ENCODE measurements around the gene PER2. TPM values are rescaled to one million over a fixed set of nuclear protein-coding genes. Genes with fewer than 3 reads are reported as not detected.

PER2 gene
- total and polyA plus RNA-seq, 9 of the 15 experiments (the other 6 are each of a cell fraction or from before 2014, with no cell fraction given) = 1.1 to 10.3 (median 2.9) TPM

- no peak for TF ChIP-seq ZNF707 (CRISPR knock-in tag; conservative IDR thresholded peaks at IDR 0.05)
- TF ChIP-seq ZNF583 (CRISPR knock-in tag; IDR thresholded peaks at IDR 0.05) = no peak
- TF ChIP-seq ZFP36 (IDR thresholded peaks at IDR 0.05; ENCODE audit: low read depth, low read length, partially characterized antibody) = no peak
- no peak for TF ChIP-seq MCM3 (IDR thresholded peaks at IDR 0.05)
- no peak for TF ChIP-seq GATA2 (CRISPR knock-in tag; IDR thresholded peaks at IDR 0.05)
- H3K4me3 ChIP-seq = no peak overlapping the region
- H3K27ac ChIP-seq (ENCODE audit: extremely low read depth, low read depth, low read length) = no peak overlapping the region
- WGBS (ENCODE audit: insufficient coverage, low coverage, missing lambda C conversion rate) = 67% methylated on average over 5 of the region's 9 CpGs
- no peaks in the 10 kb centered on the region for H3K27me3 ChIP-seq (ENCODE audit: control insufficient read depth in 2 of 2, insufficient read depth in 2 of 2, low read length in 2 of 2)
- H3K79me2 ChIP-seq (ENCODE audit: control insufficient read depth, insufficient read depth, low read length) = peaks cover 9% of the 10 kb centered on the region; the same call in 2 of the 3 replicates
- peaks cover 25% of the 10 kb centered on the region; the same call in 1 of the 3 replicates for H3K36me3 ChIP-seq (ENCODE audit: control insufficient read depth, insufficient read depth, low read length)
- ChIA-PET POLR2A (no interaction called here), CTCF (ENCODE audit: low intra/inter-chr PET ratio) (no interaction called here)
- H3K9me3 ChIP-seq (replicated peaks; ENCODE audit: control insufficient read depth, insufficient read depth, low read depth, low read length) = no peaks in the 10 kb centered on the region
- ATAC-seq = no peak
- no peaks in the 10 kb centered on the region for H3K9me1 ChIP-seq (ENCODE audit: control insufficient read depth, insufficient read depth, low read length)
- H3K9ac ChIP-seq (ENCODE audit: insufficient read depth in 1 of 2, low read depth in 2 of 2, low read length in 2 of 2) = no peak overlapping the region; a peak in 1 of 4 replicates
- H3K4me1 ChIP-seq (replicated peaks in 1 of 2; ENCODE audit: control insufficient read depth in 2 of 2, insufficient read depth in 2 of 2, low read length in 2 of 2) = peaks cover 0 to 17% of the 10 kb centered on the region in 2 experiments; a peak in 2 of 5 replicates
- BruUV-seq (replicated peaks) = no TSS peak
- H3K4me2 ChIP-seq (ENCODE audit: insufficient read depth, low read length) = no peak overlapping the region
- no peaks in the 10 kb centered on the region for H4K20me1 ChIP-seq (replicated peaks; ENCODE audit: control insufficient read depth, insufficient read depth, low read length)
- no peak overlapping the region for H2AFZ ChIP-seq (ENCODE audit: low read depth, low read length)
- intact Hi-C loops (cut with micrococcal nuclease) (no loop called here), in situ Hi-C loops (cut with MboI) (no loop called here)
- no peak for DNase-seq (ENCODE audit: extremely low read depth in 1 of 4, low spot score in 3 of 4)
- FAIRE-seq = no peak
Measured at GRCh38 chr2:238278626-238279323, 9.6 kb downstream of the PER2 start.

GRCh38 chr2:238277695-238278094, 10.7 kb downstream of the PER2 start:
- CTCF ChIA-PET (ENCODE audit: low intra/inter-chr PET ratio) = no interaction called here
- H3K4me3 ChIP-seq = no peak overlapping the region
- H3K79me2 ChIP-seq (ENCODE audit: control insufficient read depth, insufficient read depth, low read length) = no peaks in the 10 kb centered on the region; the same call in 2 of the 3 replicates
- TF ChIP-seq RBFOX2 (IDR thresholded peaks at IDR 0.05; ENCODE audit: low read depth, low read length) (no peak), NR3C1 (CRISPR knock-in tag; IDR thresholded peaks at IDR 0.05) (no peak), CTCF (IDR thresholded peaks at IDR 0.05 in 2 of 3, conservative IDR thresholded peaks at IDR 0.05 in 1 of 3; ENCODE audit: insufficient read depth in 2 of 3, low read depth in 1 of 3, low read length in 3 of 3) (peak in 1 of 3 experiments; percentile 19; a peak in 1 of 6 replicates), U2AF2 (optimal IDR thresholded peaks at IDR 0.05; ENCODE audit: low read depth, low read length) (no peak), HDAC8 (tag; IDR thresholded peaks at IDR 0.05) (no peak), BHLHE40 (IDR thresholded peaks at IDR 0.05; ENCODE audit: low read length) (no peak)
- H3K4me2 ChIP-seq (ENCODE audit: insufficient read depth, low read length) = no peak overlapping the region
- H3K36me3 ChIP-seq (ENCODE audit: control insufficient read depth, insufficient read depth, low read length) = peaks cover 31% of the 10 kb centered on the region; the same call in 1 of the 3 replicates
- ATAC-seq (no peak), FAIRE-seq (no peak), DNase-seq (ENCODE audit: extremely low read depth in 1 of 4, low spot score in 3 of 4) (no peak)
- in situ Hi-C loops (cut with MboI) = no loop called here
- POLR2A ChIA-PET = interaction anchor here (0.7 kb wide), 1 partner anchor 298 kb away, joined by 3 read pairs; no protein-coding TSS in a partner anchor
- no peaks in the 10 kb centered on the region for H4K20me1 ChIP-seq (replicated peaks; ENCODE audit: control insufficient read depth, insufficient read depth, low read length)
- BruUV-seq (replicated peaks) = no TSS peak
- H3K9ac ChIP-seq (ENCODE audit: insufficient read depth in 1 of 2, low read depth in 2 of 2, low read length in 2 of 2) = no peak overlapping the region; a peak in 1 of 4 replicates
- no peak overlapping the region for H3K27ac ChIP-seq (ENCODE audit: extremely low read depth, low read depth, low read length)
- 90% methylated on average over 4 of the region's 15 CpGs for WGBS (ENCODE audit: insufficient coverage, low coverage, missing lambda C conversion rate)
- peaks cover 0 to 10% of the 10 kb centered on the region in 2 experiments; a peak in 2 of 5 replicates for H3K4me1 ChIP-seq (replicated peaks in 1 of 2; ENCODE audit: control insufficient read depth in 2 of 2, insufficient read depth in 2 of 2, low read length in 2 of 2)
- H2AFZ ChIP-seq (ENCODE audit: low read depth, low read length) = no peak overlapping the region
- H3K9me1 ChIP-seq (ENCODE audit: control insufficient read depth, insufficient read depth, low read length) = no peaks in the 10 kb centered on the region
- H3K27me3 ChIP-seq (ENCODE audit: control insufficient read depth in 2 of 2, insufficient read depth in 2 of 2, low read length in 2 of 2) = no peaks in the 10 kb centered on the region
- intact Hi-C loops (cut with micrococcal nuclease) = no loop called here
- no peaks in the 10 kb centered on the region for H3K9me3 ChIP-seq (replicated peaks; ENCODE audit: control insufficient read depth, insufficient read depth, low read depth, low read length)

Measured in K562 (cell line).